ENCODE measurements around the gene HSD17B14.

GRCh38 chr19:48807590-48808308, 28.5 kb downstream of the HSD17B14 start:
- TF ChIP-seq CTCF (IDR thresholded peaks at IDR 0.05; ENCODE audit: insufficient read depth, low read length): no peak
- no peak for TF ChIP-seq POLR2AphosphoS5 (IDR thresholded peaks at IDR 0.05; ENCODE audit: low read depth)

All from HL-60 (cell line).